ENCODE results near the gene SSTR3.

SSTR3 gene

GRCh38 chr22:37232140-37232998, 20.1 kb upstream of the SSTR3 start (continued):
- no peak for TF ChIP-seq TOX (CRISPR knock-in tag; IDR thresholded peaks at IDR 0.05; ENCODE audit: borderline replicate concordance)

GRCh38 chr22:37231406-37232139, 19.3 kb upstream of the SSTR3 start:
- TF ChIP-seq TOX (CRISPR knock-in tag; IDR thresholded peaks at IDR 0.05; ENCODE audit: borderline replicate concordance), result no peak
- no peak for TF ChIP-seq SNAI2 (CRISPR knock-in tag; IDR thresholded peaks at IDR 0.05)
- no peak for TF ChIP-seq ZC3H10 (CRISPR knock-in tag; IDR thresholded peaks at IDR 0.05)
- no peak for TF ChIP-seq PATZ1 (CRISPR knock-in tag; IDR thresholded peaks at IDR 0.05; ENCODE audit: borderline replicate concordance)
- TF ChIP-seq RARB (CRISPR knock-in tag; IDR thresholded peaks at IDR 0.05), result no peak
- TF ChIP-seq ZNF565 (CRISPR knock-in tag; conservative IDR thresholded peaks at IDR 0.05; ENCODE audit: low read depth), result no peak
- TF ChIP-seq ZFP3 (CRISPR knock-in tag; IDR thresholded peaks at IDR 0.05), result no peak
- TF ChIP-seq CREB5 (CRISPR knock-in tag; IDR thresholded peaks at IDR 0.05; ENCODE audit: low read depth), result no peak
- TF ChIP-seq ESRRG (CRISPR knock-in tag; IDR thresholded peaks at IDR 0.05), result no peak
- no peak for TF ChIP-seq ARNTL (CRISPR knock-in tag; IDR thresholded peaks at IDR 0.05; ENCODE audit: borderline replicate concordance, low read depth)
- no peak for TF ChIP-seq TSHZ2 (CRISPR knock-in tag; IDR thresholded peaks at IDR 0.05)
- TF ChIP-seq TCF4 (CRISPR knock-in tag; IDR thresholded peaks at IDR 0.05; ENCODE audit: borderline replicate concordance), result no peak
- no peak for ATAC-seq

- no peak for TF ChIP-seq OSR1 (CRISPR knock-in tag; IDR thresholded peaks at IDR 0.05)
- no peak for TF ChIP-seq ARNTL (CRISPR knock-in tag; IDR thresholded peaks at IDR 0.05; ENCODE audit: borderline replicate concordance, low read depth)
- TF ChIP-seq GLIS3 (CRISPR knock-in tag; IDR thresholded peaks at IDR 0.05), result no peak
- TF ChIP-seq TCF4 (CRISPR knock-in tag; IDR thresholded peaks at IDR 0.05; ENCODE audit: borderline replicate concordance), result no peak
- TF ChIP-seq TSHZ2 (CRISPR knock-in tag; IDR thresholded peaks at IDR 0.05), result no peak
- no peak for TF ChIP-seq ZFP30 (CRISPR knock-in tag; IDR thresholded peaks at IDR 0.05)
- TF ChIP-seq TOX (CRISPR knock-in tag; IDR thresholded peaks at IDR 0.05; ENCODE audit: borderline replicate concordance), result no peak
- TF ChIP-seq ZNF565 (CRISPR knock-in tag; conservative IDR thresholded peaks at IDR 0.05; ENCODE audit: low read depth), result no peak
- no peak for TF ChIP-seq RARB (CRISPR knock-in tag; IDR thresholded peaks at IDR 0.05)
- no peak for TF ChIP-seq PATZ1 (CRISPR knock-in tag; IDR thresholded peaks at IDR 0.05; ENCODE audit: borderline replicate concordance)
- TF ChIP-seq SNAI2 (CRISPR knock-in tag; IDR thresholded peaks at IDR 0.05), result no peak
- TF ChIP-seq ESRRG (CRISPR knock-in tag; IDR thresholded peaks at IDR 0.05), result no peak
- no peak for TF ChIP-seq CREB5 (CRISPR knock-in tag; IDR thresholded peaks at IDR 0.05; ENCODE audit: low read depth)
- TF ChIP-seq ZFP3 (CRISPR knock-in tag; IDR thresholded peaks at IDR 0.05), result no peak
- no peak for TF ChIP-seq ZNF8 (CRISPR knock-in tag; IDR thresholded peaks at IDR 0.05)
- TF ChIP-seq ISL1 (CRISPR knock-in tag; IDR thresholded peaks at IDR 0.05), result no peak
- TF ChIP-seq ZC3H10 (CRISPR knock-in tag; IDR thresholded peaks at IDR 0.05), result no peak
- no peak for TF ChIP-seq ZNF70 (CRISPR knock-in tag; IDR thresholded peaks at IDR 0.05)
- ATAC-seq, result no peak
Measured at GRCh38 chr22:37230673-37231405, 18.6 kb upstream of the SSTR3 start.

All from SK-N-SH treated with all-trans-retinoic acid at 6 μM for 48 hours (cell line).